LNCAP (cell line): Measurements from ENCODE around the gene IRS1.

Experiments used
- TF ChIP-seq, protein P1 (sequence below): fragments of 450-650 bp; IDR thresholded peaks from 2 replicates; pipeline ENCODE4 v1.5.1; 2017; ENCODE audit warnings: mild to moderate bottlenecking

The IRS1 gene, protein sequence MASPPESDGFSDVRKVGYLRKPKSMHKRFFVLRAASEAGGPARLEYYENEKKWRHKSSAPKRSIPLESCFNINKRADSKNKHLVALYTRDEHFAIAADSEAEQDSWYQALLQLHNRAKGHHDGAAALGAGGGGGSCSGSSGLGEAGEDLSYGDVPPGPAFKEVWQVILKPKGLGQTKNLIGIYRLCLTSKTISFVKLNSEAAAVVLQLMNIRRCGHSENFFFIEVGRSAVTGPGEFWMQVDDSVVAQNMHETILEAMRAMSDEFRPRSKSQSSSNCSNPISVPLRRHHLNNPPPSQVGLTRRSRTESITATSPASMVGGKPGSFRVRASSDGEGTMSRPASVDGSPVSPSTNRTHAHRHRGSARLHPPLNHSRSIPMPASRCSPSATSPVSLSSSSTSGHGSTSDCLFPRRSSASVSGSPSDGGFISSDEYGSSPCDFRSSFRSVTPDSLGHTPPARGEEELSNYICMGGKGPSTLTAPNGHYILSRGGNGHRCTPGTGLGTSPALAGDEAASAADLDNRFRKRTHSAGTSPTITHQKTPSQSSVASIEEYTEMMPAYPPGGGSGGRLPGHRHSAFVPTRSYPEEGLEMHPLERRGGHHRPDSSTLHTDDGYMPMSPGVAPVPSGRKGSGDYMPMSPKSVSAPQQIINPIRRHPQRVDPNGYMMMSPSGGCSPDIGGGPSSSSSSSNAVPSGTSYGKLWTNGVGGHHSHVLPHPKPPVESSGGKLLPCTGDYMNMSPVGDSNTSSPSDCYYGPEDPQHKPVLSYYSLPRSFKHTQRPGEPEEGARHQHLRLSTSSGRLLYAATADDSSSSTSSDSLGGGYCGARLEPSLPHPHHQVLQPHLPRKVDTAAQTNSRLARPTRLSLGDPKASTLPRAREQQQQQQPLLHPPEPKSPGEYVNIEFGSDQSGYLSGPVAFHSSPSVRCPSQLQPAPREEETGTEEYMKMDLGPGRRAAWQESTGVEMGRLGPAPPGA (N-terminal part only)

DNA sequence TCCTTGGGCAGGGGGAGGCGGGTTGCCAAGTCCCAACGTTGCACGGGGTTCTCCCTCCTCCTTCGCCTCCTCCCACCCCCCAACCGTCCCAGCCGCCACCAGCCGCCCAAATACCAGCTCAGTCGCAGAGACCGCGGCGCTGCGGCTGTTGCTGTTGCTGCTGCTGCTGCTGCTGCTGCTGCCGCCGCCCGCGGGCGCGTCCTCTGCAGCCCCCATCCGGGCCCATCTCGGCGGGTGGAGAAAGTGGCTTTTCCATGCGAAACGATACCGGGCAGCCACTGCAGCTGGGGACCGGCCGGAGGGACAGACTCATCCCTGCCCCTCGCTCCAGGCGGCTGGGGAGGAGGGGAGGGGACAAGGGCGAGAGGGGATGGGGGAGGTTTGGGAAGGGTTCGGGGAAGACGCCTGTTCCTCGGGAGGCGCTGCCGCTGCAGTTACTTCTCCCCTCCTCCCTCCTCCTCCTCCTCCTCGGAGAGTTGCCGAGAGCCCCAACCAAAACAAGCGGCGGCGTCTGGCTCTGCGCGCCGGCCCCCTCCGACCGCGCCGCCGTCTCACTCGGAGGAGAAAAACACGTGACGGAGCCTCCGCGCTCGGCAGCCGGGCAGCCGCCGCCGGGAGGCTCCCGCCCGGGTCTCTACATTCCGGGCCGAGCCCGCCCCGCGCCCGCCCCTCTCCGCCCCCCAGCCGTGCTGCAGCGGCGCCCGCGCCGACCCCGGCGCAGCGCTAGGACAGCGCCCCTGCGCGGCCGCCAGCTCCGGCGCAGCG is at the start of gene IRS1:
Gene IRS1 (minus strand): TSS at position 610 of the 765 bp plus-strand sequence. CDS start 1,082 bp downstream, outside the sequence.
- TF ChIP-seq, protein P1, sequence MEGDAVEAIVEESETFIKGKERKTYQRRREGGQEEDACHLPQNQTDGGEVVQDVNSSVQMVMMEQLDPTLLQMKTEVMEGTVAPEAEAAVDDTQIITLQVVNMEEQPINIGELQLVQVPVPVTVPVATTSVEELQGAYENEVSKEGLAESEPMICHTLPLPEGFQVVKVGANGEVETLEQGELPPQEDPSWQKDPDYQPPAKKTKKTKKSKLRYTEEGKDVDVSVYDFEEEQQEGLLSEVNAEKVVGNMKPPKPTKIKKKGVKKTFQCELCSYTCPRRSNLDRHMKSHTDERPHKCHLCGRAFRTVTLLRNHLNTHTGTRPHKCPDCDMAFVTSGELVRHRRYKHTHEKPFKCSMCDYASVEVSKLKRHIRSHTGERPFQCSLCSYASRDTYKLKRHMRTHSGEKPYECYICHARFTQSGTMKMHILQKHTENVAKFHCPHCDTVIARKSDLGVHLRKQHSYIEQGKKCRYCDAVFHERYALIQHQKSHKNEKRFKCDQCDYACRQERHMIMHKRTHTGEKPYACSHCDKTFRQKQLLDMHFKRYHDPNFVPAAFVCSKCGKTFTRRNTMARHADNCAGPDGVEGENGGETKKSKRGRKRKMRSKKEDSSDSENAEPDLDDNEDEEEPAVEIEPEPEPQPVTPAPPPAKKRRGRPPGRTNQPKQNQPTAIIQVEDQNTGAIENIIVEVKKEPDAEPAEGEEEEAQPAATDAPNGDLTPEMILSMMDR: no peak; the same call in 1 of the 2 replicates

DNA sequence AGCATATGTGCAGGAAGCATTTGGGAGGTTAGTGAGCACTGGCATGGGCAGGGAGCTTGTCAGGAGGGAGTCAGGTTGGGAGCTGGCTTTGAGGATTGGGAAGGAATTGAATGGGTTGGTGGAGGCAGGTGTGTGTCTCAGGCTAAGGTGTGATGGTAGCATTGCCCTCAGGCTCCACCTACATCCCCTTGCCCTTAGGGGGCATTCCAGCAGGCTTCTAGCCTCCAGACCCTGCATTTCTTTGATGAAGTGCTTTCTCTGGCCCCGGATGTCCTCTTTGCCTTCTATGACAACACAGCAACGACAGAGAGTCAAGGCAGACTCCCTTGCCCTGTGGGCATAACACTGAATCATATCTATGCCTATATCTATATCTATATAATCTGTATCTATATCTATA is 49.7 kb upstream of the IRS1 start:
- TF ChIP-seq, protein P1: no peak

DNA sequence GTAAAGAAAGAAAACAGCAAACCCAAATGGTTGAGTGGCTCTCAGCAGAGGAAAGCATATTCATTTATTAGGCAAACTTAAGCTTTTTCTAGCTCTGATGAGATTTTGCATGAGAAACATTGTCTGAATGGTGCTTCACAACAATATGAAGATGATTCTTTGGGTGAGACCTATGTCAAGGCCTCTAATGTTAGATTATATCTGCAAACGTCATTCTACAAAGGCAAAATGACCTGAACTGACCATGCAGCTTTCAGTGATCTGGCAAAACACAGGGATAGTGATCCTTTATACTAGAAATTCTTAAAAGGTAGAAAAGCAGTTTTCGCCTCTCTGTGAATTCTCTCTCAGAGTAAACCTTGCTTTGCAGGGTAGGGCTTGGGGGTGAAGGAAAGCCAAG is 47.9 kb upstream of the IRS1 start:
- TF ChIP-seq, protein P1: no peak

DNA sequence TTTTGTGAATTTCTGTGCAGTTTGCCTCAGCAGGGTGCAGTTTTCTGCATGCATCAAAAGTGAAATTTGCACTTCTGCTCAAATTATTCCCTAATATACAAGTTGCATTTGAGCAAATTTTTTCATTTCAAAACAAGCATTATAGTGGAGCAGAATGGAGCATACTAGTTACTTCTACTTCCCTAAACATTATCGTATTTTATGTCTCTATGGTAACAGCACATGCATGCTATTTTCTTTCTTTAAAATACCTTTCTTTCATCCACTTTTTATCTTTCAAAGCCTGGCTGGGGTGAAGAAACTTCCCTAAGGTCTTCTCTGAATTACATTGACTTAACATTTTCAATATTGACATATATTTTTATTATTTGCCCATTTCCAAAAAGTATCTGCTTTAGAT is 47.5 kb upstream of the IRS1 start:
- TF ChIP-seq, protein P1: no peak

DNA sequence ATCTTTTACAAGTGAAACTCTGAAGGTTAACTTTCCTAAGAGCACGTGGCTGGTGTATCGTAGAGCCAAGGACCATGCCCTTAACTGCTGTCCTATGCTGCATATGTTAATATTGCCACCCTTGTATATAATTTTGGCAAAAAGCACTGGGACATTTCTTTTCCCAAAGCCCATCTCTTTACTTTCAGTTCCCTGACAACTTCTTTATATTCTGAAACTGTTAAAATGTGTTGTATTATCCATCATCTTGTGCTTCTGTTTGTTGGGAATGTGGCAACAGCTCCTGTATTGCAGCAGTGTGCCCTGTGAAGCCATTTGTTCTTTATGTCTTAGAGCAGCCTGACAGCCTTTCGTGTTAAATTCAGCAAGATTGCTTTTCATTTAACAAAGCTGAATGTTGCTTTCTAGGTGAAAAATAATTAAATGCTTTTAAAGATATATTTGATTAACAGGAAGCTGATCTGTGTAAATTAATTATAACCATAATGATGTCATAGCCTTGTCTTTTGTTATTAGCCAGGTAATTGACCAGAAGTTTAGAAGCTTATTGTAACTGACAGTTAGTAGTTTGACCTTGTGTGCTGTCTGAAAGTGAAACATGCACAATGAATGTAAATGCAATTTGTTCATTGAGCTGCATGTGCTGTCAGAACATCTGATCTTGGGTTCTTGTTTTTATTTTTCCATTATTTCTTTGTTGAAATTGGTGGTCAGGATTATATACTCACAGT is 45.9 kb upstream of the IRS1 start:
- TF ChIP-seq, protein P1: no peak

DNA sequence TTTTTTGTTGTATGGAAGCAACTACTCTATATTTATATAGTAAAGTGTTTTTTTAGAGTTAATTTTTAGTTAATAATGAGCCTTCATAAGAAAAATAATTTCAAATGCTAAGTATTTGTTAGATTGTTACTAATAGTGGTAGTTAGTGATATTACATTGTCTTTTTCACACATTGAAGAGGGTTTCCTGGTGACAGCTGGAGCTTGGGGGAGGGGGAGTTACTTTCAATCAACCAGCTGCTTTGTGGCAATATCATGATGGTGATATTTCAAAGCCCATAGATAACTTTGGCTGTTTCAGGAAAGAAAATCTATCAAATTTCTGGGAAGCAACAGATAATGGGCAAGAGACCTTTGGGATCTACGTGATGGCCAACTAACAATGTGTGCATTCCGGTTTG is 40.3 kb upstream of the IRS1 start:
- TF ChIP-seq, protein P1: no peak
